CD4-positive, alpha-beta T cell treated with Interleukin-4 for 1 hour (primary cell): ENCODE data around the gene LSM2.

ENCODE experiments used
- DNase-seq, 2 donors: peaks; one replicate each; pipeline ENCODE4 v3.0.0-alpha.2; 2020 to 2022

The LSM2 gene

DNA sequence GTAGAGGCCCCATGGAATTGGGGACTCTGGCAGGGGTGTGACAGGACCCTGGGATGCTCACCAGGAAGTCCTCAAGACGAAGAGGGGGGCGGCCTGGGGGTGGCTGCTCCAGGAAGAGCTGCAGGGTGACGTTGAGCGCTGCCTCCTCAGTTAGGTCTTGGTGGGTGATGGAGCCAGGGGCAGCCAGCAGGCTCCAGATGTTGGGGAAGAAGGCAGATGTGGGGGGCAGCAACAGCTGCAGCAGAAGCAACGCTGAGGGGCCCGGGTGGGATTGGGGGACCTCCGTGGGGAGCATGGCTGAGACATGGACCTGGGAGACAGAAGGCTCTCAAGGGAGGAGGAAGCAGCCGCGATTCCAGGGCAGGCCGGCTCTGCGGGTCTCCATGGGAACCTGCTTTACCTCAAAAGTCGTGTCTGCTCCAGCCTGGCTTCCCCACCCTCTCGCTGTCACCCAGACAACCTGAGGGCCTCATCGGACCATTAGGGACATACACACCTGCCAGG, 30.2 kb downstream of the LSM2 start:
- no peak for DNase-seq

GRCh38 chr6:31775633-31776484, 30.9 kb downstream of the LSM2 start:
- no peak for DNase-seq

- no peak for DNase-seq
Measured at GRCh38 chr6:31775184-31775583, 31.6 kb downstream of the LSM2 start.

DNA sequence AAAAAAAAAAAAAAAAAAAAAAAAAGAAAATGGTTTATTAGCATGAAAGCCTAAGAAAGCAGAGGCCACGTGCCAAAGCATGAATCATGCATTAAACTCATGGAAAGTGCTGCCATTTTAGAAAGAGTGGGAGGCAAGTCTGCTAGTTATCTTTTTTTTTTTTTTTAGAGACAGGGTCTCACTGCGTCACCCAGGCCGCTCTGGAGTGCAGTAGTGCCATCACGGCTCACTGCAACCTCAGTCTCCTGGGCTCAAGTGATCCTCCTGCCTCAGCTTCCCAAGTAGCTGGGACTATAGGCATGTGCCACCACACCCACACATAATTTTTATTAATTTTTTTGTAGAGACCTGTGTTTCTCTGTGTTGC, 34.8 kb downstream of the LSM2 start:
- DNase-seq, result no peak

DNA sequence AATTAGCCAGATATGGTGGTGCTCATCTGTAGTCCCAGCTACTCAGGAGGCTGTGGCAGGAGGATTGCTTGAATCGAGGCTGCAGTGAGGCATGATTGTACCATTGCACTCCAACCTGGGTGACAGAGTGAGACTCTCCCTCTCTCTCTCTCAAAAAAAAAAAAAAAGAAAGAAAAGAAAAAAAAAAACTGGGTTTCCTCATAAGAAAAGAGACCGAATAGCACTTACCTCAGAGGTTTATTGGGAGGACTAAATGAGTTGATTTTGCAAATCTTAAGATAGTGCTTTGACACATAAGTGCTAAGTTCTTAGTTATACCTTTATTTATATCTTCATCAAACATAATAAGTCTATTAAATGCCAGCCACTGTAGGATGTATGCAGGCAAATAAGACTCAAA, 35.9 kb downstream of the LSM2 start:
- no peak for DNase-seq

DNA sequence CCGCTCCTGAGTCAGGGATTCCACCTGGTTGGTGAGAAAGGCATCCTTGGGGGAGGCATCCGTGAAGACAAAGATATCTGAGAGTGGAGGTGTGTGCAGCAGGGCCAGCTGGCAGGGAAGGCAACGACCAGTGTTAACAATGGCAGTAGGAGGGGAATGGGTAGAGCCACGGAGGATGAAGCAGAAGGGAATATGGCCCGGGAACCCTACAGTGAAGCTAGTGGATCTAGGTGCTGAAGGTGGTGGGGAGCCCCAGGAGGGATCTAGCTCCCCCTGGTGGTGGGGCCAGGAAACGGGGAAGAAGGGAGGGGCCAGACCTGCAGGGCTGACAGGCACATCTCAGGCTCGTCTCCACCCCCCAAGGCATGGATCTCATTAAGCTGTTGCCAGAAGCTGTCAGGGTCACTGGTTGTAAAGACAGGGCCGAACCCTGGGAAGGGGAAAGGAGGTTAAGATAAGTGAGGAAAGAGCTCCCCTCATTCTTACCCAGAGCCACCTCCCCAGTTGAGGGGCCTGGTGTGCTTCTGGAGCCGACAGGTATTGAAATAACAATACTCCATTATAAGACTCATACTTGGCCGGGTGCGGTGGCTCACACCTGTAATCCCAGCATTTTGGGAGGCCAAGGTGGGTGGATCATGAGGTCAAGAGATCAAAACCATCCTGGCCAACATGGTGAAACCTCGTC, 36.9 kb downstream of the LSM2 start:
- peak; percentile 86 for DNase-seq

DNA sequence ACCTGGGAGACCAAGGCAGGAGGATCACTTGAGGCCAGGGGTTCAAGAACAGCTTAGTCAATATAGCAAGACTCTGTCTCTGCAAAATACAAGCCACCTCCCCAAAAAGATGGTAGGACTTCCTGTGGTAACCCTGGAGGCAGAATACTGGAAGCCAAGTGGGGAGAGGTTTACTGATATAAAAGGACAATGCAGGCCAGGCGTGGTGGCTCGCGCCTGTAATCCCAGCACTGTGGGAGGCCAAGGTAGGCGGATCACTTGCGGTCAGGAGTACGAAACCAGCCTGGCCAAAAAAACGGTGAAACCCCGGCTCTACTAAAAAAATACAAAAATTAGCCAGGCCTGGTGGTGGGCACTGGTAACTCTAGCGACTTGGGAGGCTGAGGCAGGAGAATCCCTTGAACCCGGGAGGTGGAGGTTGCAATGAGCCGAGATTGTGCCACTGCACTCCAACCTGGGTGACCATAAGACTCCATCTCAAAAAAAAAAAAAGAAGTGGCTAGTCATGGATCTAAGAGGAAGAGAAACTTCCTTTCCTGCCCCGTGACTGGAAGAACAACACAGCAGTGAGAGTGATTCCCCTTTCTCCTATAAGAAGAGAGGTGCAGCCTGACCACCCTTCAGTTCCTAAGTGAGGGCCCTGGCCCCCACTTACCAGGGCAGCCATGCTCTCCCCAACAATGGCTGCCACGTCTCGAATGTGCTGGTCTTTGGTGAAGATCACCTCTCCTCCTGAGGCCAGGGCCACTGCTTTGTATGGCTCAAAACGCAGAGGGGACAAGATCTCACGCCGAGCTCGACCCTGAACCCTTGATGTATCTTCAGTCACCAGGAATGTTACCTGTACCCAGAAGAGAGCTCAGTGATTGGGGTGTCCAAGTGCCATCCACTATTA, 38.2 kb downstream of the LSM2 start:
- DNase-seq, result no peak

DNA sequence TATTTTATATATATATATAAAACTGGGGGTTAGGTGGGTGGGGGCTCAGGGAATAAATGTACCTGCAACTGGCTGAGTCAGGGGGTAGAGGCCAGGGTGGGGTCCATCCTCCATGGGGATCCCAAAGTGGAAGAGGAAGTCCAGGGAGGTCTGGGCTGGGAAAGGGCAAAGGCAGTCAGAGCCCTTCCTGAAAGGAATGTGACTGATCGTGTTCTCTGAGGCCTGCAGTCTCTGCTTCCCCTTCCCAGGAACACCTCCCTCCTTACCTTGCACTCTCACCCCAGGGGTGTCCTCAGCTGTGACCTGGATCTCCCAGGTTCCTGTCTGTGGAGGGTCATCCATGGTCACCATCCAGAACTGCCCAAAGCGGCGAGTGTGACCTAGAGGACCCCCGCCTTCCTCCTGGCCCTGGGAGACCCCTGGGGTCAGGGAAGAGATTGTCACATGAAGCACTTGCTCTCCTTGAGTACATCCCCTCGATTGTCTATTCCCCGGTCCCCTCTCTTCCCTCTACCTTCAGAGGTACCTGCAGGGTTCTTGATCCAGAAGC, 39.6 kb downstream of the LSM2 start:
- no peak for DNase-seq

DNA sequence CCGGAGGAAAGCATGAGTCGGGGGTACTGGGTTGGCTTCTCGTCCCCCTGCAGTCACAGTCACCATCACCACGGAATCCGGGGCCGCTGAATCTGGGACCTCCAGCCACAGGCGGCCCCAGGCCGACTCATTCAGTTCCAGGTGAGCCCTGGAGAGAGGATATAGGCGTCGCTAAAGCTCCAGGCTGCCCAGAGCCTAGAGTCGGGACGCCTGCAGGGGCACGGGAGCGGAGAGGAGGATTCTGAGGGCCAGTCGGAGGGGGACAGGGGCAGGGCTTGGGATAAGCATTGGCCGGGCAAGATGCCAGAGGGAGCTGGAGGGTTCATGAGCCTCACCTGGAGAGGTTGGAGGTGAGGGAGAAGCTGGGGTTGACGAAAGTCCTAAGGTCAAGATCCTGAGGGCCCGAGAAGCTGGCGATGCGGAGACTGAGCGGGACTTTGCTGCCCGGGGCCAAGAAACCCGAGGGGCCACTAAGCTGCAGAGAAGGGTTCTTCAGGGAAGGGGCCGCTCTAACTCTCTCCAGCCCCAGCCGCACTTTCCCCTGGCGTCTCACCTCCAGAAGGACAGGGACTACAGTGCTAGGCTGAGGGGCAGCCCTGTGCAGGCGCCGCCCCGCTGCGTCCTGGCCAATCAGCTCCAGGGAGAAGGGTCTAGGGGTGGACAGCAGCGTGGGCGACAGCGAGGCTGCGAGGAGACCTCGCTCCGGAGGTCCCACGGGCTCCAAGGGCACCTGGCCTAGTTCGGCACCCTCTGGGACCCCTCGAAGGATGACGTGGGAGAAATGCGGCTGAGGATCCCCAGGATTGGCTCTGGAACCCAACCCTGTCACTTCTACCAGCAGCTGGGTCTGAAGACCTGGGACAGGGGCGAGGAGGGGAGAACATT, 40.6 kb downstream of the LSM2 start:
- no peak for DNase-seq

- no peak for DNase-seq
Measured at GRCh38 chr6:31765559-31765909, 41.2 kb downstream of the LSM2 start.

DNA sequence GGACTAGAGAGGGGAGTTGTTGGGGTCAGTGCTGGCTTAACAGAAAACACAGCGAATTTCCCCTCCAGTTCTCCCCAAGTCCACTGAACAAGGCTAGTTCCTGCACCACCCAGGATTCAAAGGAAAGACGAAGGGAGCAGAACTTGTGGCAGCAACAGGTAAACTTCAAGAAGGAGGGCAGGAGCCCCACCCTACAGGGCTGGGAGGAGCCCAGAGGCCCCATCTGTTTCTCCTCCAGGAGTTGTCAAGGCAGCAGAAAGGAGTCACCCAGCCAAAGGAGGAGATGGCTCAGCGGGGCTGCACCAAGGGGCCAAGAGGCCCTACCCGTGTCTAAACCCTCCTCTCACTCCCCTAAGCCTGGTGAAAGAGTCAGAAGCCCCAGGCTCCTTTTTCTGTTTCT, 42.6 kb downstream of the LSM2 start:
- DNase-seq, result no peak

GRCh38 chr6:31763619-31763940, 43.2 kb downstream of the LSM2 start:
- DNase-seq, result no peak

GRCh38 chr6:31762878-31763618, 43.7 kb downstream of the LSM2 start:
- no peak for DNase-seq

DNA sequence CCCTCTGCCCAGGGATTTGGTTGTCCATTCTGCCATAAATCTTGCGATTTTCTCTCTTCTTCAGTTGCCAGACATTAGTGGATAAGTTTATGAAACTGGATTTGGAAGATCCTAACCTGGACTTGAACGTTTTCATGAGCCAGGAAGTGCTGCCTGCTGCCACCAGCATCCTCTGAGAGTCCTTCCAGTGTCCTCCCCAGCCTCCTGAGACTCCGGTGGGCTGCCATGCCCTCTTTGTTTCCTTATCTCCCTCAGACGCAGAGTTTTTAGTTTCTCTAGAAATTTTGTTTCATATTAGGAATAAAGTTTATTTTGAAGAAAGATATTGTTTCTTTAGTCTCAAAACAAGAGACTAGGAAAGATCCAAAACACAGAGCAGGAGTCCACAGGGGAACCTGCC, 44.4 kb downstream of the LSM2 start, which contains the start of gene SAPCD1:
Gene SAPCD1, plus strand, starts transcription at position 301 of the 400 bp plus-strand sequence. CDS start 399 bp downstream, outside the sequence.
- DNase-seq, result no peak

DNA sequence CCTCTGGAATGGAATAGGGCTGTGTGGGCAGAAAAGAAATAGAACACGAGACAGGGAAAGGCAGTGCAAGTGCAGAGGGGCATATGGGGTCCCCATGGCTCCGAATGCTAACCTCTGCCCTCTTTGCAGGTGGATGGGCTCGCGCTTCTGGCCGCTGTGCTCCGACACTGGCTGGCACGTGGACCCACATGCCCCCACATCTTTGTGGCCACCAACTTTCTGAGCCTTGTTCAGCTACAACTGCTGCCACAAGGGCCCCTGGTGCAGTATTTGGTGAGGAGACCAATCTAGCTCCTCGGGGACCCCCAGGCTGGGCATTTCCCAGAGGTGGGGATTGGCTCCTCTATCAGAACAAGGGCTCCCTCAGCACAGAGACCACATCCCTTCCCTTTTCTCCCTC, 45.4 kb downstream of the LSM2 start:
- no peak for DNase-seq

DNA sequence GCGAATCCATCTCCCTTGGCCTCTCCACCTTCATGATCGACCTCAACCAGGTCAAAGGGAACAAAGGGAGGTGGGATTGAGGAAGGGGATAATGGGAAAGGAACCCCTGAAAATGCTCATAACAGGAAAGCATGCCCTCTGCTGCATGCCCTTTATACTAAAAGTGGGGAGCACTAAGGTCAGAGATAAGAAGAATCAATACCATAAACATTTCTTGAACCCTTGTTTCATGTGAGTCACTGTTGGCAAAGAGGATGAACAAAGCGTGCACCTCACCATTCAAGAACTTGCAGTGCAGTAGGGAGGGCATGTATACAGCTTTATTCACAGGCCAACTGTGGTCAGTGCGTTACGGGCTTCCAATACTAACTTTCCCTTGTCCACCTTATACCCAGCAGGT, 46.0 kb downstream of the LSM2 start:
- DNase-seq, result no peak

GRCh38 chr6:31758281-31758680, 48.5 kb downstream of the LSM2 start:
- DNase-seq, result no peak

- no peak for DNase-seq
Measured at GRCh38 chr6:31752739-31753319, 53.9 kb downstream of the LSM2 start.

GRCh38 chr6:31750411-31751022, 56.2 kb downstream of the LSM2 start:
- no peak for DNase-seq

GRCh38 chr6:31749301-31750036, 57.3 kb downstream of the LSM2 start:
- no peak for DNase-seq
